ENCODE measurements around the gene OR52B6.
A peak's percentile ranks its signal among the peaks of the same experiment; 100 is the strongest.
"Not testable (repeated sequence)": the region's sequence is repeated elsewhere in the genome, so short reads cannot be mapped to it uniquely, and the experiment has no call there.

OR52B6 gene, protein sequence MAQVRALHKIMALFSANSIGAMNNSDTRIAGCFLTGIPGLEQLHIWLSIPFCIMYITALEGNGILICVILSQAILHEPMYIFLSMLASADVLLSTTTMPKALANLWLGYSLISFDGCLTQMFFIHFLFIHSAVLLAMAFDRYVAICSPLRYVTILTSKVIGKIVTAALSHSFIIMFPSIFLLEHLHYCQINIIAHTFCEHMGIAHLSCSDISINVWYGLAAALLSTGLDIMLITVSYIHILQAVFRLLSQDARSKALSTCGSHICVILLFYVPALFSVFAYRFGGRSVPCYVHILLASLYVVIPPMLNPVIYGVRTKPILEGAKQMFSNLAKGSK

DNA sequence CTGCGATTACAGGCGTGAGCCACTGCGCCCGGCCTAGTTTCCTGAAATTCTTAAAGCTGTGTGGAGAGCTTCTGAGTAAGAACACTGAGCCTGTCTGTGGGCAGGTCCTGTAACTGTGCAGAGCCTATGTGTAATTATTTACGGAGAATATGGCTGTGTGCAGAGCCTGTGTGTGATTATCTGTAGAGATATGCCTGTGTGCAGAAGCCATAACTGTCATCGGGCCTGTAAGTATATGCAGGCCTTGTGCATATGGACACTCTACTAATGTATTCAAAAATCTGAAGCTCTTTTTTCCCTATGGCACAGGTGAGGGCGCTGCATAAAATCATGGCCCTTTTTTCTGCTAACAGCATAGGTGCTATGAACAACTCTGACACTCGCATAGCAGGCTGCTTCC is at the start of gene OR52B6:
TSS of gene OR52B6 (plus strand) at position 301 of the 400 bp plus-strand sequence. CDS start at position 301, 0 bp downstream.
- DNase-seq, result no peak
- ATAC-seq, result no peak

DNA sequence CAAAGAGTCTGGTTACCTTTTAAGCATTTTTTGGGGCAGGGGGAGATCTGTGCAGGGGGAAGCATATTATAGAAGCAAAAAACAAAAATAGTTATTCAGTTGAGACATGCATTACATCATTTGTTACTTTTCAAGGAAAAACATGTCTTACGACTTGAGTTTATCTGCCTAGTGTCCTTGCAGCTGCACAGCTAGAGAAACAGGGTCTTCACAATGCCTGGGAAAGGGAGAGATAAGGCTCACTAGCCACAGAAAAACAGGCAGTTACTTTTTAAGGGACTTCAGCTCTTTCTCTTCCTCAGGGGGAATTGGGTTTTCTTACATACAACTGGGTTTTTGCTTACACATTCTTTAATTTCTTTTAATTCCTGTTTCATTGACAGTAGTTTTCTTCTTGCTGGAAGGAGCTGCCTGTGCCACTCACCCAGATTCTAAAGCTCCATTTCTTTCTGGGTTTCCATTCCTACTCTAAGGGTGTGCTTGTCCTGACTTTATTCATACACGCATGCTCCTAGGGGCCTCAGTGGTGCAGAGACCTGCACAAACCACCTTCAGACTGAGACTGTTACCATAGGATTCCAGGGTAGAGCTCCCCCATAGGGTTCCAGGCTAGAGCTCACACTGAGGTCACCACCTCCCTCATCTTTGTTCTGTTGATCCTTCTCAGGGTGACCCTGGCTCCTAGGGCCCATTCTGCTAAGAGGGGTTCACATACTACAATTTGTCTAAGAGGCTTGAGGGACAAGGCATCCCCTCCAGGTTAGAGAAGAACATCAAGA is 49.4 kb upstream of the OR52B6 start:
- DNase-seq, result no peak
- ATAC-seq, result peak; percentile 19

DNA sequence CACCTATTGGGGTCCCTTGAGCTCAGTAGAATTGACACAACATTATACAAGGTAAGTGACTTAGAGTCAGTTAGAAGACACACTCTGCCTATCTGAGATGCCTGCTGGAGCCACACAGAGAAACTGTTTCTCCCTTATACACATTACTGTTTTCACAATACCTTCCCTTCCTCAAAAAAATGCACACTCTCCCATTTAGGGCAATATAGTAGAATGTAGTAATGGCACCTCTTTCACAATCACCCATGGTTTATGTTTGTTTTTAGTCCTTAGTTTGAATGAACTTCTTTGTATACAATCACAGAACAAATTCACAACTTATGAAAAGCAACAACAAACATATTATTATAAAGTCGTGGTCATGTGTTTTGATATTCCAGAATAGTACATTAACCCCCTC is 46.6 kb upstream of the OR52B6 start:
- no peak for DNase-seq
- ATAC-seq, result no peak

GRCh38 chr11:5536482-5536881 is 44.2 kb upstream of the OR52B6 start:
- no peak for ATAC-seq
- DNase-seq, result no peak

GRCh38 chr11:5541427-5541826 is 39.2 kb upstream of the OR52B6 start:
- no peak for DNase-seq
- no peak for ATAC-seq

DNA sequence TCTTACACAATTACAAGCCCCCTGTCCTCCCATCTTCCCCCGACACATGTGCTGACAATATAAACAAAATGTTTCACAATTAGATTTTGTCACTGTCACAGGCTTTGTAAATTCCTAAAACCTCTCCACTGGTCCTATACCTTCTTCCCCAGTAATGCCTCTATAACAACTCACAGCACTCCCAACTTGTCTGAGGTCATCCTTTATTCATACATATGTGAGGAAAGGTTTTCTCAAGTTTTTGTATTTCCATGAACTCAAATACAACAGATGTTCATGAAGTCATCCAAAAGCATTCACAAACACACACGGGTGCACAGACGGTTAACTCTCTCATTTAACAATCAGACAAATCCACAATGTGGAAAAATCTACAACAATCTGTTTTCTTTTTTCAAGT is 34.2 kb upstream of the OR52B6 start:
- ATAC-seq, result no peak
- no peak for DNase-seq

DNA sequence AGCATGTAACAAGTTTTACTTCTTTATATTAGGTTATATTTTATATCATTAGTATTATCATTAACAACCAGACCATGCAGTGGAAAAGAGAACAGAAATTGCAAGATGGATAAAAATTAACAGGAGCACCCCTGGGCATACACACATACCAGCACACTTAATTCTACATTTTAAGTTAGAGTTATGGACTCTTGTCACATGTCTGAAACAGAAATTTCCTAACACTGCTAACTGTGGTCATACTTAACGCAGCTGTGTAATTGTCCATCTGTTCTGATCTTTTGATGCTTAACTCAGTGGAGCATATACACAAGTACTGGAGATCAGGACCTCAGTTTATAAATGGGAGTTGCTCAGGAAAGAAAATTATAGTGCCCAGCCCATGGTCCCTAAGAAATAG is 32.7 kb upstream of the OR52B6 start:
- ATAC-seq (no peak), DNase-seq (no peak)

DNA sequence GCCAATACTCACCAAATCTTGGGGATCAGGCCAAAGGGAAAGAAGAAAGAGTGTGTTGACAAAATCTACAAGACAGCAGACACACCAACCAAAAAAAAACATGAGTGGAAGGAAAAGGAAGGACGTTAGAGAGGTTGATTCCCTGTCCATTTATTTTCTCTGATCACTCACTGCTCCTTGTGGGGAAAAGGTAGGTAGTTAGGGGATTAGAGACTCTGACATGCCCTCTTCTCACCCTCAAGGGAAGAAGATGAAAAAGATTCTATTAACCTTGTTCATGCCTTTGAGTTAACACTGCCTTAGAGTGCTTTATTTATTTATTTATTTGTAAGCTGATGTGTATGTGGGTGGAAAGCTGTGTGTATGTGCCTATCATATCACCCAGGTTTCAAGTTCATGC is 32.2 kb upstream of the OR52B6 start, which contains the start of gene OR52H1:
TSS of gene OR52H1 (minus strand) at position 101 of the 400 bp plus-strand sequence. CDS start 3,035 bp downstream, outside the sequence.
- DNase-seq, result no peak
- no peak for ATAC-seq

GRCh38 chr11:5550440-5551095 is 30.1 kb upstream of the OR52B6 start:
- no peak for DNase-seq
- ATAC-seq, result no peak

DNA sequence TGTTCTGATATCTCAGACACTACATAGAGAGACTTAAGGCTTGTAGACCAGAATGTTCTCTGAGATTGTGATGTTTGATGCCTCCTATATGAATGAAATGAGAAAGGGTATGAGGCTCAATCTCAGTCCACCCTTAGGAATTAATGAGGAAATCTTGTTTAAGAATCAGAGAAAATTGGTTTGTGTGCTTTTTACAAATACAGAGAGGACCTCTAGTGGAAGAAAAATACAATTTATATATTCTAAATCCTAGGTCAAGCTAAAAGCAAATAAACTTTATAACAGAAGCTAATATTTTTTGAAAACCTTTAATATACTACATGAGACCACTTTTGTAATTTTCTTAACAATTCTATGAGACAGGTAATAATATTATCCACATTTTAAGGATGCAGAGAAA is 27.3 kb upstream of the OR52B6 start:
- ATAC-seq (no peak), DNase-seq (no peak)

GRCh38 chr11:5556596-5557188 is 24.0 kb upstream of the OR52B6 start:
- DNase-seq (no peak), ATAC-seq (no peak)

DNA sequence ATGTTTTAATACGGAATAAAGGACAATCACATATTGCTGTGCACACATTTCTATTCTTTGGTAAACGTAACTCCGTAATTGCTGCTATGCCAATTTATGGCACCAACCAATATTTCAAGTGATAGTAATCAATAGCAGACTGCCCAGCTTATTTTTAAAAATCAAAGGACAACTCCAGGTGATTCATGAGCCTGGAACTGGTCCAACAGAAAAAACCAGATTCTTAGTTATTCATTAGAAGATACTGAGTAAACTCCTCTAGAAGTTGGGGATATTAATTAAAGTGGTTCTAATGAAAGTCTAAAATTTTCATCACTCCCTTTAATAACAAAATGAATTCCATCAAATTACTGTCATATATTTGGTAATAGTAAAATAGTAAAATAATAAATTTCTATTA is 22.9 kb upstream of the OR52B6 start:
- DNase-seq (no peak), ATAC-seq (no peak)

DNA sequence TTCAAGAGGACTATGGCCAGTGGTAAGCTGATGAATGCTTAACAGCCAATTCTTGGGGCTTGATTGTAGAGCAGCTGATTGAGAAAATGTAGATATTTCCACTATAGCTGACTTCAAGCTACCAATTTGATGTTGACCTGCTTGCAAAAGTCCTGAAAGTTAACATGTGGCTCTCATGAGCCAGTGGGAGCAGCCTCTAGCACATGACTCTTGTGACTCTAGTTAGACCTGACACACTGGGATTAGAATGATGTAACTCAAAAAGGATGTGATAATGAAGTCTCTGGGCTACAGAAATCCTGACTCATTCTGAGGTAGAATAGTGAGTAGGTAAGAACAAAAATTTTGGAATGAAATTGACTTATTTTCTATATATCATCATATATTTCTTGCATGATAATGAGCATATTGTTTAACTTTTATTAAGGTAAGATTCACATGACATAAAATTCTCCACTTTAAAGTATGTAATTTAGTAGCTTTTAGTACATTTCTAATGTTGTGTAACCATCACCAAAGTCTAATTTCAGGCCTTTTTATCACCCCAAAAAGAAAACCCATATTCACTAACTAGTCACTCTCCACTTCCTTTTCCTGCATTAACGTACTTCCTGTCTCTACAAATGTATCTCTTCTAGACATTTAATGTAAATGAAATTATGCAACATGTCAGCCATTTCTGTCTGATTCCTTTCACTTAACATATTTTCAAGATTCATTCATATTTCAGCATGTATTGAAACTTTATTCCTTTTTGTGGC is 16.2 kb upstream of the OR52B6 start:
- DNase-seq, result no peak
- no peak for ATAC-seq

GRCh38 chr11:5574654-5575053 is 6.0 kb upstream of the OR52B6 start:
- ATAC-seq (no peak), DNase-seq (no peak)

DNA sequence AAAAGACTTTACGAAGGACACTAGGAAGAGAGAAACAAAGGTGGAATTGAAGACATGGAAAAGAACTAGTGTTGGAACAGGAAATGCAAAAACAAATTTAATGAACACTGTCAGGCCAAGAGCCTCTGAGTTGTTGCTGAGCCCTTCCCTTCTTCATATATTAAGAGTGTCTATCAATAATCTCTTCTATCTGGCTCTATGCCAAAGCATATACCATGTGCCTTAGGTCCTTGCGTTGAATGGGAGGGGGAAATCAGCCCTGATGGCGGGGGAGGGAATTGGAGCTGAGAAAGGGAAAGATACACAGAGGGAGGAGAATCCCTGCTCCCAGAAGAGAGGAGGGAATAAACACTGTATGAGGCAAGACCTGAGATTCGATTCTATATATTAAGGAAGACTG is 5.5 kb upstream of the OR52B6 start:
- DNase-seq, result no peak
- ATAC-seq, result no peak

DNA sequence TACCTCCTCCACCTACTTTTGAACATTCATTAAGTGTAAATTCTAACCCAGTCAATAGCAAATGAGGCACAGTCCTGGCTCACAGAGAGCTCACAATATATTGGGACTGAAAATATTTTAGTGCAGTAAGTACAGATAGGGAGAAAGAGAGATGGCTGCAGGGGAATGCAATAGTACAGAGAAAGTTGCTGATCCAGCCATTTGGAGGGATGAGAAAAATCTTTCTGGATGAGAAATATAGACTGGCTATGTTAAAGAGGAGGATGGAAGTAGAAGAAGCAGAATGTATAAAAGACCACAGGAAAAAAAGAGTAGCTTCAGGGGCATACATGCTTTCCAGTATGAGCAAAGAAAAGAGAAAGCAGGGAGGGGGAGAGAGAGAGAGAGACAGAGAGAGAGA is 3.6 kb upstream of the OR52B6 start:
- no peak for ATAC-seq

DNA sequence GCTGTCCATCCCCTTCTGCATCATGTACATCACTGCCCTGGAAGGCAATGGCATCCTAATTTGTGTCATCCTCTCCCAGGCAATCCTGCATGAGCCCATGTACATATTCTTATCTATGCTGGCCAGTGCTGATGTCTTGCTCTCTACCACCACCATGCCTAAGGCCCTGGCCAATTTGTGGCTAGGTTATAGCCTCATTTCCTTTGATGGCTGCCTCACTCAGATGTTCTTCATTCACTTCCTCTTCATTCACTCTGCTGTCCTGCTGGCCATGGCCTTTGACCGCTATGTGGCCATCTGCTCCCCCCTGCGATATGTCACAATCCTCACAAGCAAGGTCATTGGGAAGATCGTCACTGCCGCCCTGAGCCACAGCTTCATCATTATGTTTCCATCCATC is 337 bp downstream of the OR52B6 start:
- no peak for ATAC-seq
- no peak for DNase-seq

More for the DNA sequence above, 3.6 kb upstream of the OR52B6 start:
- no peak for DNase-seq

DNA sequence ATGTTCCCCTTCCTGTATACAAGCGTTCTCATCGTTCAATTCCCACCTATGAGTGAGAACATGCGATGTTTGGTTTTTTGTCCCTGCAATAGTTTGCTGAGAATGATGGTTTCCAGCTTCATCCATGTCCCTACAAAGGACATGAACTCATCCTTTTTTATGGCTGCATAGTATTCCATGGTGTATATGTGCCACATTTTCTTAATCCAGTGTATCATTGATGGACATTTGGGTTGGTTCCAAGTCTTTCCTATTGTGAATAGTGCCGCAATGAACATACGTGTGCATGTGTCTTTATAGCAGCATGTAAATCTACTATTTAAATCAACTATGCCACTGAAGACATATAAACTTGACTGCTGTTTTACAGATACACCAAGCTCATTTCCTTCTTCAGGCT is 3.8 kb downstream of the OR52B6 start:
- ATAC-seq, DNase-seq: not testable (repeated sequence)

- DNase-seq, ATAC-seq: not testable (repeated sequence)
These were observed 9.2 kb downstream of the OR52B6 start for GRCh38 chr11:5589906-5590305.

GRCh38 chr11:5591613-5592012 is 10.9 kb downstream of the OR52B6 start:
- ATAC-seq, result peak; percentile 68

GRCh38 chr11:5592615-5593014 is 11.9 kb downstream of the OR52B6 start:
- ATAC-seq (no peak), DNase-seq (no peak)

More at GRCh38 chr11:5591613-5592012, 10.9 kb downstream of the OR52B6 start:
- no peak for DNase-seq

DNA sequence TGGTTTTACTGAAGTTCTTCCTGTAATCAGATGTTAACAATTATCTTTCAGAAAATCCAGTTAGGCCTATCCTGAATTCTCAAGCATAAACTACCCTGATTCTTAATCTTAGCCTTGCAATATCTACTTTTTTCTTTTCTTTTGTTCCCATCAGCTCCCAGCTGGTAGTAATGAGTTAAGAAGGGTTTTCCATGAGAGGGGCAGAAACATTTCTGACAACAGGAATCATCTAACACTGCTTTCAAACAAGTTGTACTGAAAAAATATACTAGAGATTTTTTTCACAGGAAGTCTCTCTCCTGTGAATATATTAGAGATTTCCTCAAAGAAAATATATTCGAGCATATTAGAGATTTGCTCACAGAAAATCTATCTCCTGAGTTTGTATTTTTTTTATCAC is 12.5 kb downstream of the OR52B6 start:
- ATAC-seq, result no peak
- DNase-seq, result no peak

Measured in stimulated activated naive CD8-positive, alpha-beta T cell treated with anti-CD3 and anti-CD28 coated beads, Interleukin-15, Interleukin-2, amounts not matched to agents 100 U/mL and 50 U/mL, for 24 hours (primary cell).